DND-41 (cell line): Measurements from ENCODE around the gene TMOD2.

ENCODE experiments used
- ATAC-seq: fragments of 200-7000 bp; cut with Tn5 transposase; 3 replicates; pipeline ENCODE4 v1.9.1; 2021; ENCODE audit warnings: low read depth; ENCODE audit not compliant: insufficient read depth
- DNase-seq: peaks from one replicate; pipeline ENCODE4 v3.0.0-alpha.2; 2020
- H2AFZ ChIP-seq: 2 replicates; pipeline ENCODE4 v1.6.0; 2012; ENCODE audit warnings: low read depth, low read length
- H3K27ac ChIP-seq: 2 replicates; pipeline ENCODE4 v1.5.1; 2012; ENCODE audit warnings: low read length, inconsistent platforms
- H3K27me3 ChIP-seq: fragments of 200-600 bp; sonication (generic); 2 replicates; pipeline ENCODE4 v1.6.0; 2012; ENCODE audit warnings: low read length, mild to moderate bottlenecking, inconsistent platforms; ENCODE audit not compliant: insufficient read depth, poor library complexity
- H3K36me3 ChIP-seq: 2 replicates; pipeline ENCODE4 v1.5.1; 2012; ENCODE audit warnings: low read length, inconsistent platforms; ENCODE audit not compliant: insufficient read depth
- H3K4me1 ChIP-seq: 2 replicates; pipeline ENCODE4 v1.5.1; 2012; ENCODE audit warnings: mild to moderate bottlenecking, low read length; ENCODE audit not compliant: insufficient read depth
- H3K4me2 ChIP-seq: 2 replicates; pipeline ENCODE4 v1.6.0; 2012; ENCODE audit warnings: mild to moderate bottlenecking, moderate library complexity, low read length, inconsistent platforms; ENCODE audit not compliant: insufficient read depth
- H3K4me3 ChIP-seq, 2 experiments: fragments of 200-600 bp in 1 of 2; shearing (Covaris generic) in 1 of 2; 2 replicates each; pipeline ENCODE4 v1.5.1; 2012 to 2016; ENCODE audit warnings: inconsistent platforms in 2 of 2, low read length in 2 of 2, mild to moderate bottlenecking in 2 of 2, low read depth in 1 of 2, moderate library complexity in 1 of 2
- H3K79me2 ChIP-seq: 2 replicates; pipeline ENCODE4 v1.6.0; 2012; ENCODE audit warnings: low read length, inconsistent platforms; ENCODE audit not compliant: insufficient read depth
- H3K9ac ChIP-seq: 2 replicates; pipeline ENCODE4 v1.6.0; 2012; ENCODE audit warnings: low read depth, mild to moderate bottlenecking, inconsistent platforms, low read length, moderate library complexity
- H3K9me3 ChIP-seq: 2 replicates; pipeline ENCODE4 v1.5.1; 2012; ENCODE audit warnings: low read length, moderate library complexity, mild to moderate bottlenecking, inconsistent platforms; ENCODE audit not compliant: insufficient read depth, severe bottlenecking
- H4K20me1 ChIP-seq: 2 replicates; pipeline ENCODE4 v1.6.0; 2012; ENCODE audit warnings: low read length; ENCODE audit not compliant: insufficient read depth
- EZH2 ChIP-seq: IDR thresholded peaks from 3 replicates; pipeline ENCODE4 v1.6.1; 2012; ENCODE audit warnings: borderline replicate concordance, low read depth, mild to moderate bottlenecking, moderate library complexity, low read length, inconsistent platforms; ENCODE audit not compliant: severe bottlenecking
- TF ChIP-seq, protein P1 (sequence below): IDR thresholded peaks from 2 replicates; pipeline ENCODE4 v1.5.1; 2012; ENCODE audit warnings: borderline replicate concordance, low read length, moderate library complexity, mild to moderate bottlenecking; ENCODE audit not compliant: poor library complexity, severe bottlenecking; ENCODE audit errors: extremely low read depth

The TMOD2 gene

GRCh38 chr15:51861557-51862359 lies 110.4 kb downstream of the TMOD2 start:
- peaks cover 31% of the 10 kb centered on the region for H3K36me3 ChIP-seq
- H3K79me2 ChIP-seq: peaks cover 63% of the 10 kb centered on the region
- peaks cover 22% of the 10 kb centered on the region for H4K20me1 ChIP-seq
- TF ChIP-seq, protein P1, sequence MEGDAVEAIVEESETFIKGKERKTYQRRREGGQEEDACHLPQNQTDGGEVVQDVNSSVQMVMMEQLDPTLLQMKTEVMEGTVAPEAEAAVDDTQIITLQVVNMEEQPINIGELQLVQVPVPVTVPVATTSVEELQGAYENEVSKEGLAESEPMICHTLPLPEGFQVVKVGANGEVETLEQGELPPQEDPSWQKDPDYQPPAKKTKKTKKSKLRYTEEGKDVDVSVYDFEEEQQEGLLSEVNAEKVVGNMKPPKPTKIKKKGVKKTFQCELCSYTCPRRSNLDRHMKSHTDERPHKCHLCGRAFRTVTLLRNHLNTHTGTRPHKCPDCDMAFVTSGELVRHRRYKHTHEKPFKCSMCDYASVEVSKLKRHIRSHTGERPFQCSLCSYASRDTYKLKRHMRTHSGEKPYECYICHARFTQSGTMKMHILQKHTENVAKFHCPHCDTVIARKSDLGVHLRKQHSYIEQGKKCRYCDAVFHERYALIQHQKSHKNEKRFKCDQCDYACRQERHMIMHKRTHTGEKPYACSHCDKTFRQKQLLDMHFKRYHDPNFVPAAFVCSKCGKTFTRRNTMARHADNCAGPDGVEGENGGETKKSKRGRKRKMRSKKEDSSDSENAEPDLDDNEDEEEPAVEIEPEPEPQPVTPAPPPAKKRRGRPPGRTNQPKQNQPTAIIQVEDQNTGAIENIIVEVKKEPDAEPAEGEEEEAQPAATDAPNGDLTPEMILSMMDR: no peak
- TF ChIP-seq EZH2: no peak
- DNase-seq: peak; percentile 75
- H2AFZ ChIP-seq: no peak overlapping the region
- peak; percentile 100 for ATAC-seq
- H3K9me3 ChIP-seq: no peaks in the 10 kb centered on the region
- no peak overlapping the region for H3K9ac ChIP-seq
- peak overlapping the region; percentile 56 for H3K4me2 ChIP-seq
- peaks cover 25% of the 10 kb centered on the region for H3K4me1 ChIP-seq
- peak overlapping the region in 1 of 2 experiments; percentile 31; a peak in 1 of 4 replicates for H3K4me3 ChIP-seq
- H3K27me3 ChIP-seq: no peaks in the 10 kb centered on the region
- peak overlapping the region; percentile 42; the same call in 1 of the 2 replicates for H3K27ac ChIP-seq

DNA sequence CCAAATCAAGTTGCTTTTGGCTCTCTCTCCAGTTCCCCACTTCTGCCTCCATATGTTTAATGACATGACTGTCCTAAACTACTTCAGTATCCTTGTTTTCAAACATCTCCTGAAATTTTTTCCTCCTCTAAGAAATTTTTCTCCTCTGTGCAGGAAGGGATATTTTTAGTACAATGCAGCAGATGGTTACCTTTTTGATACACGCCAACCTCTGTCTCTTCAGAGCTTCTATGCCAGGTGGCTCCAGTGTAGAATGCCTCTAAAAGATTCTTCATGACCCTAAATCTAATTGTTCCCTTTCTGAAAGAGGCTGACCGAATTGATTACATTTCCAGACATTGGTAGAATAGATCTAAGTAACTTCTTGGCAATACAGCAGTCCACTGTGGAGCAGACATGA lies 111.7 kb downstream of the TMOD2 start:
- no peak for TF ChIP-seq EZH2
- TF ChIP-seq, protein P1: no peak
- Histone ChIP-seq H3K79me2 (peaks cover 58% of the 10 kb centered on the region), H3K9ac (no peak overlapping the region), H3K4me1 (peaks cover 25% of the 10 kb centered on the region), H3K4me3 (no peak overlapping the region), H2AFZ (no peak overlapping the region), H3K27me3 (no peaks in the 10 kb centered on the region), H3K9me3 (no peaks in the 10 kb centered on the region), H3K27ac (no peak overlapping the region), H4K20me1 (peaks cover 22% of the 10 kb centered on the region), H3K36me3 (peaks cover 41% of the 10 kb centered on the region), H3K4me2 (no peak overlapping the region)
- DNase-seq (no peak), ATAC-seq (no peak)

- Histone ChIP-seq H3K4me2 (no peak overlapping the region), H2AFZ (no peak overlapping the region), H3K27me3 (no peaks in the 10 kb centered on the region), H3K9me3 (no peaks in the 10 kb centered on the region), H3K9ac (no peak overlapping the region), H3K27ac (no peak overlapping the region), H3K36me3 (peaks cover 54% of the 10 kb centered on the region), H3K79me2 (peaks cover 45% of the 10 kb centered on the region), H4K20me1 (peaks cover 20% of the 10 kb centered on the region), H3K4me1 (peaks cover 25% of the 10 kb centered on the region), H3K4me3 (no peak overlapping the region)
- TF ChIP-seq, protein P1: no peak
- TF ChIP-seq EZH2: no peak
- no peak for DNase-seq
- no peak for ATAC-seq
These were observed 113.1 kb downstream of the TMOD2 start for GRCh38 chr15:51864408-51865056.
